Caco-2 (cell line): ENCODE measurements around the gene PRDM11. TPM values are rescaled to one million over a fixed set of nuclear protein-coding genes. Genes with fewer than 3 reads are reported as not detected.

Experiments
- BruUV-seq: library from RNA; stranded (reverse); fragments of 400-500 nt; replicated peaks from 2 replicates; lab custom pipeline; 2021; lab: Mats Ljungman, UMichigan
- CTCF ChIA-PET: fragments of 300-600 bp; sonication (Branson Sonifier 250); formaldehyde crosslinking; loops from one replicate; lab custom pipeline; 2022; ENCODE audit warnings: antibody characterized with exemption; lab: Charles Lee
- POLR2A ChIA-PET: fragments of 300-600 bp; sonication (Branson Sonifier 250); formaldehyde crosslinking; loops from one replicate; lab custom pipeline; 2022; ENCODE audit warnings: antibody characterized with exemption; lab: Charles Lee
- DNase-seq, 2 experiments: peaks; one replicate each; pipeline versions ENCODE4 v3.0.0 to v3.0.0-alpha.2; 2020 to 2022
- H3K27me3 ChIP-seq: replicated peaks from 2 replicates; pipeline ENCODE4 v1.6.0; 2011; ENCODE audit warnings: low read length; ENCODE audit not compliant: control insufficient read depth, insufficient read depth
- H3K36me3 ChIP-seq: 2 replicates; pipeline ENCODE4 v1.5.1; 2011; ENCODE audit warnings: low read length; ENCODE audit not compliant: control insufficient read depth, insufficient read depth
- H3K4me1 ChIP-seq: fragments of 250-450 bp; sonication (Bioruptor Pico); 2 replicates; pipeline ENCODE4 v1.5.1; 2020; ENCODE audit warnings: mild to moderate bottlenecking
- H3K4me3 ChIP-seq: 2 replicates; pipeline ENCODE4 v1.5.1; 2011; ENCODE audit warnings: low read depth, mild to moderate bottlenecking, control low read depth, low read length
- H3K9me3 ChIP-seq: fragments of 250-450 bp; sonication (Bioruptor Pico); 2 replicates; pipeline ENCODE4 v1.5.1; 2020; ENCODE audit warnings: mild to moderate bottlenecking, moderate library complexity
- H3K27ac Mint-ChIP-seq: one replicate; pipeline ENCODE4 v1.8.0; 2022; ENCODE audit warnings: mixed read lengths; ENCODE audit not compliant: unreplicated experiment
- H3K27me3 Mint-ChIP-seq: one replicate; pipeline ENCODE4 v1.8.0; 2022; ENCODE audit warnings: mixed read lengths; ENCODE audit not compliant: insufficient read depth, unreplicated experiment
- H3K36me3 Mint-ChIP-seq: one replicate; pipeline ENCODE4 v1.8.0; 2022; ENCODE audit warnings: mild to moderate bottlenecking, mixed read lengths; ENCODE audit not compliant: insufficient read depth, unreplicated experiment
- H3K4me1 Mint-ChIP-seq: one replicate; pipeline ENCODE4 v1.8.0; 2022; ENCODE audit warnings: low read depth, mixed read lengths; ENCODE audit not compliant: unreplicated experiment
- H3K4me3 Mint-ChIP-seq: one replicate; pipeline ENCODE4 v1.8.0; 2022; ENCODE audit warnings: mild to moderate bottlenecking, moderate library complexity, mixed read lengths; ENCODE audit not compliant: unreplicated experiment
- H3K9me3 Mint-ChIP-seq: one replicate; pipeline ENCODE4 v1.8.0; 2022; ENCODE audit warnings: mixed read lengths; ENCODE audit not compliant: unreplicated experiment
- CTCF ChIP-seq, 2 experiments: fragments of 200-600 bp in 1 of 2; IDR thresholded peaks; 1 replicate in 1 of 2; 2 replicates in 1 of 2; pipeline versions ENCODE4 v1.5.1 to v1.8.0; 2011 to 2022; ENCODE audit warnings: antibody characterized with exemption in 1 of 2, control low read depth in 1 of 2, inconsistent platforms in 1 of 2, low read depth in 1 of 2, low read length in 1 of 2, mild to moderate bottlenecking in 1 of 2, moderate library complexity in 1 of 2; ENCODE audit not compliant: insufficient read depth in 1 of 2, severe bottlenecking in 1 of 2, unreplicated experiment in 1 of 2
- intact Hi-C: fragments of 100-400 bp; cut with micrococcal nuclease; formaldehyde crosslinking; loops from one replicate; pipeline ENCODE4 v1.10.0; 2022; ENCODE audit not compliant: unreplicated experiment
- total RNA-seq: library from RNA; stranded (reverse); gene quantifications from 2 replicates; pipeline ENCODE4 v1.2.3, GENCODE V29; 2022

The PRDM11 gene
- total RNA-seq, 1 experiment from 2014 or later = 11.8 TPM

- H3K4me3 Mint-ChIP-seq = no peak overlapping the region
- POLR2A ChIA-PET = no interaction called here
- peaks cover 9% of the 10 kb centered on the region for H3K27me3 Mint-ChIP-seq
- H3K36me3 Mint-ChIP-seq = no peaks in the 10 kb centered on the region
- no peaks in the 10 kb centered on the region for H3K27me3 ChIP-seq
- H3K4me1 Mint-ChIP-seq = no peaks in the 10 kb centered on the region
- H3K9me3 ChIP-seq = no peaks in the 10 kb centered on the region
- intact Hi-C loops = loop anchor here (5.0 to 10.0 kb wide), 2 partner anchors 48 to 120 kb away; no protein-coding TSS in a partner anchor
- BruUV-seq = no TSS peak
- H3K27ac Mint-ChIP-seq = no peak overlapping the region
- no peaks in the 10 kb centered on the region for H3K9me3 Mint-ChIP-seq
- CTCF ChIA-PET = interaction anchor here (0.7 to 1.6 kb wide), 8 partner anchors 12 to 644 kb away, joined by 3 to 11 read pairs (median 4); partner anchors contain the start of gene SYT13
- TF ChIP-seq CTCF (IDR thresholded peaks at IDR 0.05; ENCODE audit: insufficient read depth in 1 of 2, low read depth in 1 of 2, low read length in 1 of 2, severe bottlenecking in 1 of 2, unreplicated experiment in 1 of 2) = no peak
- no peak for DNase-seq
- H3K4me1 ChIP-seq = no peaks in the 10 kb centered on the region
- H3K4me3 ChIP-seq = no peak overlapping the region
- no peaks in the 10 kb centered on the region for H3K36me3 ChIP-seq
Observed at GRCh38 chr11:45232341-45233080, 86.1 kb downstream of the PRDM11 start.

- no peaks in the 10 kb centered on the region for H3K9me3 ChIP-seq
- H3K27me3 Mint-ChIP-seq = peaks cover 9% of the 10 kb centered on the region
- no peaks in the 10 kb centered on the region for H3K36me3 Mint-ChIP-seq
- TF ChIP-seq CTCF (IDR thresholded peaks at IDR 0.05; ENCODE audit: insufficient read depth in 1 of 2, low read depth in 1 of 2, low read length in 1 of 2, severe bottlenecking in 1 of 2, unreplicated experiment in 1 of 2) = peak; percentile 78 to 85
- H3K9me3 Mint-ChIP-seq = no peaks in the 10 kb centered on the region
- no TSS peak for BruUV-seq
- DNase-seq = peak; percentile 72 to 81
- ChIA-PET CTCF (interaction anchor here (0.7 to 1.6 kb wide), 9 partner anchors 11 to 214 kb away, joined by 3 to 11 read pairs (median 4); partner anchors contain the start of gene SYT13), POLR2A (no interaction called here)
- H3K27me3 ChIP-seq = no peaks in the 10 kb centered on the region
- H3K4me1 Mint-ChIP-seq = no peaks in the 10 kb centered on the region
- H3K4me1 ChIP-seq = no peaks in the 10 kb centered on the region
- no peak overlapping the region for H3K4me3 ChIP-seq
- no peaks in the 10 kb centered on the region for H3K36me3 ChIP-seq
- no peak overlapping the region for H3K27ac Mint-ChIP-seq
- intact Hi-C loops = loop anchor here (5.0 to 10.0 kb wide), 2 partner anchors 48 to 121 kb away; no protein-coding TSS in a partner anchor
- H3K4me3 Mint-ChIP-seq = no peak overlapping the region
Observed at GRCh38 chr11:45233121-45233803, 86.8 kb downstream of the PRDM11 start.

GRCh38 chr11:45233804-45234170 is 87.3 kb downstream of the PRDM11 start:
- BruUV-seq = no TSS peak
- Mint-ChIP-seq H3K27ac (no peak overlapping the region), H3K36me3 (no peaks in the 10 kb centered on the region), H3K9me3 (no peaks in the 10 kb centered on the region), H3K4me1 (no peaks in the 10 kb centered on the region), H3K4me3 (no peak overlapping the region), H3K27me3 (peaks cover 9% of the 10 kb centered on the region)
- Histone ChIP-seq H3K9me3 (no peaks in the 10 kb centered on the region), H3K27me3 (no peaks in the 10 kb centered on the region), H3K4me1 (no peaks in the 10 kb centered on the region), H3K4me3 (no peak overlapping the region), H3K36me3 (no peaks in the 10 kb centered on the region)
- intact Hi-C loops = loop anchor here (5.0 to 10.0 kb wide), 2 partner anchors 49 to 121 kb away; no protein-coding TSS in a partner anchor
- ChIA-PET POLR2A (no interaction called here), CTCF (interaction anchor here (0.7 to 1.6 kb wide), 8 partner anchors 11 to 213 kb away, joined by 3 to 11 read pairs (median 4); partner anchors contain the start of gene SYT13)
- TF ChIP-seq CTCF (IDR thresholded peaks at IDR 0.05; ENCODE audit: insufficient read depth in 1 of 2, low read depth in 1 of 2, low read length in 1 of 2, severe bottlenecking in 1 of 2, unreplicated experiment in 1 of 2) = no peak
- no peak for DNase-seq
